Kidney tubule cell (primary cell): Measurements from ENCODE around the gene KRCC1.
A peak's percentile ranks its signal among the peaks of the same experiment; 100 is the strongest.

Experiments
- DNase-seq: peaks from one replicate; pipeline ENCODE4 v3.0.0-alpha.2; 2018; ENCODE audit warnings: low spot score

KRCC1 gene

GRCh38 chr2:88055371-88056128 lies at the start of gene KRCC1:
Gene KRCC1, minus strand, starts transcription at chr2:88055783. Its CDS starts 27,220 bp downstream, at chr2:88028563.
- DNase-seq, result peak; percentile 96

DNA sequence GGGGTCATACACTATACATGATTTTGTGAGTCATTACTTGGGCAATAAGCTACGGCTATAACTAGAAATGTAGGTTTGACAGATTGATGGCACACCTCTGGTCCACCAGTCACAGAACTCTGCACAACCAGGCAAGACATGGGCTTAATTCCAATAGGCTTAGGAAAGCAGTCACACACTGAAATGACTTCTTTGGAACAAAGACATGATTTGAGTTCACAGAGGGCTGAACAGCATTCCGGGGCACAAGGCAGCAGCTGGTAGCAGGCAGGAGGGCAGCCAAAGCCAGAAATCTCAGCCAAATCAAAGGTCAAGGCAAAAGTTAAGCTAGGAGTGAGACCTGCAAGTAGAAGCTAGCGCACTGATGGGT lies 44.9 kb upstream of the KRCC1 start:
- no peak for DNase-seq

DNA sequence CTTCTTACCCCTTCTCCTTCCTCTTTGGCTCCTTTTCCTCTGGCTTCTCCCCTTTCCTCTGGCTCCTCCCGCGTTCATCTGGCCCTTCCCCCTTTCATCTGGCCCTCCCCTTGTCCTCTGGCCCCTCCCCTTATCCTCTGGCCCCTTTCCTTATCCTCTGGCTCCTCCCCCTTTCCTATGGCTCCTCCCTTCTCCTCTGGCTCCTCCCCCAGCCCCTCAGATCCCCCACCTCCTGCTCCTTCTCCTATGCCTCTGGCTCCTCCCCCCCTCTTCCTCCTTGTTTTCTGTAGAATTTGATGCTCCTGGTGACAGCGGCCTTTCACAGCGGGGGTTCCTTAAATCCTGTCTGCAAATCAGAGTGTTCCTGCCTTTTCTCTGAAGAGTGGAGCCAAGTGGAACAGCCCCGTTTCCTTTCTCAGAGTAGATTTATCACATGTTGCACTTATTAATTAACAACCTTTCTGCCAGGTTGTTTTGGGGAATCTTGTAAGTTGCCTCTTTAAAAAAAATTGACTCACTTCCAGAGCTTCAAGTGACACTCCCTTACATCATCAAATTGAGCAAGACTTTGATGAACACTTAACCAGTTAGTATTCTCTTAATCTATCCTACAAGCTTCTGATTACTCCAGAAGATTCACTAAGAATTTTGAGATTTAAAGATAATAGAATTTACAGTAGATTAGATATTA lies 44.4 kb upstream of the KRCC1 start:
- DNase-seq, result peak; percentile 60

- no peak for DNase-seq
Observed at GRCh38 chr2:88098558-88098900, 42.9 kb upstream of the KRCC1 start.

DNA sequence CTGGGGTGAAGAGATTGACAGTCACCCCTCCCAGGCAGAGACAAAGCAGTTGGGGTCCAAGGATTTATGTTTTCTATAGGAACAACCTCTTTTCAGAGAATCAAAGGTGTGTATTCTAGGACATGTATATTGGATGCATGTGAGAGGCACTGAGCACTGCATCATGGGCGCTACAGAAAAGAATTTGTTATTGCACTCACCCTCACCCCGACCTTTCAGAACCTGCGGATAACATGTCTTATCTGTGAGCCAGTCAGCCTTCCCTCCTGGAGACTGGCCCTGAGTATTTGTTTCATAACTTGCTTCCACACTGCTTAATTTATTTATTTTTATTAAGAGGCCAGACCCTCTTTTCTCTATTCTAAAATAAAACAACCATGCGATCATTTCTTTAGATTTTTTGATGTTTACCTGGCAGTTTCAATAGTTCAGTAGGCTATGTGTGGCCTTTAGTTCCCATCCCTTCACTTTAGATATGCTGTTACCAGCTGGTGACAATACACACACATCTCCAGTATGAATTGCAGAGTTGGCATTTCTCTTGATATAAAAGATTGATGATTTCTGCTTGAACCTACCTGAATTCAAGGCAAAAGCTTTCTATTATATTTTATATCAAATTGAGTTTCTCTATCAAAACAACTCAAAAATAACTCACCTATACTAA lies 42.4 kb upstream of the KRCC1 start:
- no peak for DNase-seq

- DNase-seq, result no peak
Observed at GRCh38 chr2:88097192-88097591, 41.6 kb upstream of the KRCC1 start.

DNA sequence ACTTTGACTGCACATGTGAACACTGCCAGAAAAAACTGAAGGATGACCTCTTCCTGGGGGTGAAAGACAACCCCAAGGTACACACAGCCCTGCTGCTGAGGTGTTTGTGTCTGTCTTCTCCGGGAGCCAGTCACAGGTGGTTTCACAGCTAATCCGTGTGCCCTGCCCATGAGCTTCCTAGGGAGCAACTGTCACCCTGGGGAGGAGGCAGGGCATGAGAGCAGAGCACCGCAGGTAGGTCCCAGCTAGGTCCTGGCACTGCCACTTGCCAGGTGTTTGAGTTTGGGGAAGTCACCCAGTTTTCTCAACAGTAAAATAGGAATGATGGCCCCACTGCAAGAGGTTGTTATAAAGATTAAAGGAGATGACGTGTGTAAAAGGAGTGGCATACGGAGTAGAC lies 41.1 kb upstream of the KRCC1 start:
- no peak for DNase-seq

DNA sequence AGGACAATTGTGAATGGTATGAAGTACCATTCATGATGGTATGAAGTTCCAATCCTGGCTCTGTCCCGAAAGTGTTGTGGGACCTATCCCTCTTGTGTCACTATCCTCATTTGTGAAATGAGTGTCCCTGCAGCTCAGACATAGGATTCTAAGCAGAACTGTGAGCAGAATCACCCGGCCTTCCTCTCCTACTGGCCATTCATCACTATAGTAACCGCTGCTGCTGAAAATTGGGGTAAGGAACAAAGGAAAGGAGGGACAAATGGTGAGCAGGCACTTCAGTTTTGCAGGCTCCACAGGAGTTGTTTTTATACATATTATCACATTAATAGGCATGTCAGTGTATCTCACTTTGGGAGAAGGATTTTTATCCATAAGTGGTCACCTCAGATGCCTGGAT lies 39.4 kb upstream of the KRCC1 start:
- no peak for DNase-seq

DNA sequence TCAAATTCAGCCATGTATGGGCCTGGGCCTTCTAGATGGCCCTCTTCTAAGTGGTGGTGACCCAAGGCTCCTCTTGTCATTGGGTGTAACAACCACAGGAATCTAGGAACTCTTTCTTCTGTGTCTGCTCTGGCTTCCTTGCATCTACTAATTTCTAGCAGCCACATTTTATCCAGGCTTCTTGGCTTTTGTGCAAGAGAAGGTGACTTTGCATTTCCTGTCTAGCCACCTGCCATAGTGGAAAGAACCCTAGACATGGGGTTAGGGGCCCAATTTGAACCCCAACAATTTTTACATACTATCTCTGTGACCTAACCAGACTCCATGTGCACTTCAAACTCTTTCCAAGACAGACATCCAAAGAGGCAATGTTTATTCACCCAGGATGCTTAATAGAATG lies 37.2 kb upstream of the KRCC1 start:
- no peak for DNase-seq

DNA sequence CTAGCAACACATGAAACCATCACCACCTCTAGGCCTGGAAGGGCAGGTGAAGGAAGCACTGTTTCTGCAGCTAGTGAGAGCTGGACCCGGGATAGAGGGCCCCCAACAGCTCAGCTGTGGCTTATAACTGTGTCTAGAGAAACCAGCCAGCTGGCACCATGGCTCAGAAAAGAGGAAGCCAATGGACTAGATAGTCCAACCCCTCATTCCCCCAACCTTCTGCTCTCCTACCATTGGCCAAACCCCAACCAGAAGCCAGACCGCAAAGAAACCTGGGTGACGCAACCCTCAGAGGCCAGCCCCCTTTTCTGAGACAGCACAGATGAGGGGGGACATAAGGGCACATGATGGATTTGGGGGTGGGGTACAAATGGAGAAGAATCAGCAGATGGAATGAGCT lies 36.4 kb upstream of the KRCC1 start:
- no peak for DNase-seq

DNA sequence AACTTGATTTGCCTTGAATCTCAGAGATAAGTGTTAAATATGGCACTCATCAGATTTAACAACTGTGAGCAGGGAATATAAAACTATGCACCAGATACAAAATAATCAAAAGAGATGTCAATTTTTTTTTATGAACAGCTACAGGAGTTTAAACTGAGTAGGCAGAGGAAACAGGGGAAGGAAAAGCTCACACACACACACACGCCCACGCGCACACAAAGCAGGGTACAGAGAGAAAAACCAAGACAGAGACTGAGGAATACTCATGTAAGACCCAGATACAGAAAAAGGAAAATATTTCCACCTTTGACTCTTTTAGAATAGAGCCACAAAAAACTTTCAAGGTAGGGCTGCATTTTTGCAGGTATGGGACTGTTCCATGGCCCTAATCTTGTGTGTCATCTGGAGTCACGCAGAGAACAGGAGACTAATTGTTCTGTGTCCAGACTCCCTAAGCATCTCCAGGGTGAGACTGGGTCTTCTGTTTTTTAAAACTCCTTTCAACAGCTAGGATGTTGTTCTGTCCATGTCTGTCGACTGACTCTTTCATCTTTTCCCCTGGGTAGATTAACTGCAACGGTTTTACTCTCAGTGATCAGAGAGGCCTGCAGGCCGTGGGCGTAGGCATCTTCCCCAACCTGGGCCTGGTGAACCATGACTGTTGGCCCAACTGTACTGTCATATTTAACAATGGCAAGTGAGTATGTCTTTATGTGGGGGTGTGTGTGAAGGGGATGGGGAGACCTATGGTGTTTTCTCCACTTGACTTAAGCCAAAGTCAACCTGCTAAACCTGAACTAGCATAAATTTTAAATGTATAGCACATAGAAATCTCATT lies 35.1 kb upstream of the KRCC1 start:
- no peak for DNase-seq

DNA sequence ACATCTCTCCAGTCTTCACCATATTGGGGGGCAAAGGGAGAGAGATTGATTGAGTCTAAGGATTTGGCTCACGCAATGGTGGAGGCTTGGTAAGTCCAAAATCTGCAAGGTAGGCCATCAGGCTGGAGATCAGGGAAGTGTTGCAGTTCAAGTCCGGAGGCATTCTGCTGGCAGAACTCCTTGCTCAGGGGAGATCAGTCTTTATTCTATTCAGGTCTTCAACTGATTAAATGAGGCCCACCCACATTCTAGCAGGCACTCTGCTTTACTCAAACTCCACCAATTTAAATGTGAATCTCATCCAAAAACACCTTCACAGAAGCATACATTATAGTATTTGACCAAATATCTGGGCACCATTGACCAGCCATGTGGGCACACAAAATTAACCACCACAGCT lies 33.4 kb upstream of the KRCC1 start:
- no peak for DNase-seq

DNA sequence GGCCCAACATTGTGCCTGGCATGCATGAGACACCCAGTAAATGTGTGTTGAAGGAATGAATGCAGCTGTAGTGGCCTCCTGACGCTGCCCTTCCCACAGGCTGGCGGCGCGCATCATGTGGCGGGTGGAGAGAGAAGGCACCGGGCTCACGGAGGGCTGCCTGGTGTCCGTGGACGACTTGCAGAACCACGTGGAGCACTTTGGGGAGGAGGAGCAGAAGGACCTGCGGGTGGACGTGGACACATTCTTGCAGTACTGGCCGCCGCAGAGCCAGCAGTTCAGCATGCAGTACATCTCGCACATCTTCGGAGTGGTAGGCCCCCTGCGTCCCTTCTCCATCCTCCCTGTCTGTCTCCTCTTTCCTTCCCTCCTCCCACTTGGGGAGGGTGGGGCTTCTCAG lies 32.2 kb upstream of the KRCC1 start:
- no peak for DNase-seq

DNA sequence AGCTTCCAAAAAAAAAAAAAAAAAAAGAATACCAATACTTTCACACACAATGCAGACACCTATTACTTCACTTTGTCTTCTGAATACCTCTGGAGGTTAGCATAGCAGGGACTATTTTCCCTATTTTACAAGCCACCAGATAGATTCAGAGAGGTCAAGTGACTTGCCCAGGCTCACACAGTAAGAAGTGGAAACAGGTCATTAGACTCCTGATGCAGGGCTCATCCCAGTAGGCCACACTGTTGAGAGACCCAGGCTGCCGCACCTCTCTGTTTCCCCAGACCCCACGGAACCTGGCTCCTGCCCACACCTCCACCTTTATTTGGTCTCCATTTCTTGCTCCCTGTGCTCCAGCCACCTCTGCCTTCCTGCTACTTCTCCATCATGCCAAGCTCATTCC lies 31.5 kb upstream of the KRCC1 start:
- no peak for DNase-seq

- DNase-seq, result no peak
Observed at GRCh38 chr2:88086401-88086800, 30.8 kb upstream of the KRCC1 start.

DNA sequence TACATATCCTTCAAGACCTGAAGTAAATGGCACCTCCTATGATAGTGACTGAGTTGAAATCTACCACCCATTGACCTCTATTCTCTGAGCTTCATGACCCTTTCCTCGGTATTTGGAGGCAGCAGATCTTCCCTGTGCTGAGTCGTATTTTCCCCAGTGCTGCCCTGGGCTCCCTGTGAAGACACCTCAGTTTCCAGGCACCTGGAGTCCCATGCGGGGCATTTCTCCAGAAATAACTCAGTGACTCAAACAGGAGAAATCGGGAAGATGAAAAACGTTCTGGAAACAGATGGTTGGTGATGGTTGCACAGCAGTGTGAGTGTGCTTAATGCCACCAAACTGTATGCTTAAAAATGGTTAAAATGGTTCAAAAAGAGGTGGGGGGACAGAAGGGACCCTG lies 30.0 kb upstream of the KRCC1 start:
- no peak for DNase-seq

DNA sequence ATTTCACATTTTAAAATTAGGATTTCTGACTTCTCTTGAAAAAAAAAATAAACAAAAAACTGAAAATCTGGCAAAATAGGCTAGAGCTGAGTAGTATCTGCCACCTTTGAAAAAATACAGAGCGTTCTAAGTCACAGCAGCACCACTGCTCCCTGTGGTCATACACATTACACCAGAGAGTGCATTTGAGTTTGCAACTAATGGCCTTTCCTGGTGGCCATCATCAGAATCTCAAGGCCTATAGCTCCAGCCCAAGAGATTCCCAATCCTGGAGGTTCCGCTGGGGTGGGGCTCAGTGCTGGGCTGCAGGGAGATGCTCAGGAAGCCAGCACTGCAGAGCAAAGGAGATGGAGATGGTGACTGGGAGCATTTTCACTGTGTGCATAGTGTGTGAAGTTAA lies 29.5 kb upstream of the KRCC1 start:
- no peak for DNase-seq

DNA sequence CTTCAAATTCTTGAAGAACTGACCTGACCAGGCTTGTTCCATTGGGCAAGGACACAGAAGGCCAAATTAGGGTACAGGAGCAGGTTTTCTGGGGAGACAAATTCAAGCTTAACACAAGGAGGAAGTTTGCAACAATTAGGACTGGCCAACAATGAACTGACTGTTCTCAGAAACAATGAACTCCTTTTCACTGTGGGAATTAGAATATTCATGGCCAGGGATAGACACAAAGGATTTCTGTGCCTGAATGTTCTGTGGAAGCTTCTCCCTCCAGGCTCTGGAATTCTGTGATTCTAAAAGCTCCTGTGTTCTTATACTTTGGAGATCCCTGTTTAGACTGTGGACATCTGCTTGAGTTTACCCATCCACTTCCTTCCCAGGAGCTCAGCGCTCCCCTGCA lies 27.2 kb upstream of the KRCC1 start:
- no peak for DNase-seq

GRCh38 chr2:88081924-88082608 lies 26.5 kb upstream of the KRCC1 start:
- DNase-seq, result no peak

GRCh38 chr2:88080545-88080944 lies 25.0 kb upstream of the KRCC1 start:
- DNase-seq, result peak; percentile 39

- DNase-seq, result no peak
Observed at GRCh38 chr2:88078643-88079172, 23.1 kb upstream of the KRCC1 start.

DNA sequence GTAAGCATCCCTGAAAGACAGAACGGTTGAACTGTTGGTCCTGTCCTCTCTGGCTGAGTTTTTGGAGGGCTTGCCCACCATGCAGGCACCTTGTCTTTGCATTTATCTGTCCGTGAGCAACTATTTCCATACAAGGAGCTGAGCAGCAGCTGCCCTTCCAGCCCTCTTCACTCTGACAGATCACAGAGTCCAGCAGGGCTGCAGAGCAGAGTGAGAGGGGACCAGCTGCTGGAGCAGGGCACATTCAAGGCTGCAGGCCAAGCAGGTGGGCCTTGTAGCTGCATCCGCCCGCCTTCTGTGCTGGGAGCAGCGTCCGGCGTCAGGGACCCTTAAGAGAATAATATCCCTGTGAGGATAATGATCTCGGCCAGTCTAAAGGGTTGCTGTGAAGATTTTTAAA lies 21.5 kb upstream of the KRCC1 start:
- DNase-seq, result no peak
